CD4-positive, alpha-beta T cell treated with Interleukin-4 for 4 hours (primary cell): ENCODE measurements around the gene TBX19.

Source experiments
- DNase-seq: peaks from one replicate; pipeline ENCODE4 v3.0.0-alpha.2; 2020

The TBX19 gene

GRCh38 chr1:168285521-168285790 is 4.8 kb downstream of the TBX19 start:
- DNase-seq, result no peak

DNA sequence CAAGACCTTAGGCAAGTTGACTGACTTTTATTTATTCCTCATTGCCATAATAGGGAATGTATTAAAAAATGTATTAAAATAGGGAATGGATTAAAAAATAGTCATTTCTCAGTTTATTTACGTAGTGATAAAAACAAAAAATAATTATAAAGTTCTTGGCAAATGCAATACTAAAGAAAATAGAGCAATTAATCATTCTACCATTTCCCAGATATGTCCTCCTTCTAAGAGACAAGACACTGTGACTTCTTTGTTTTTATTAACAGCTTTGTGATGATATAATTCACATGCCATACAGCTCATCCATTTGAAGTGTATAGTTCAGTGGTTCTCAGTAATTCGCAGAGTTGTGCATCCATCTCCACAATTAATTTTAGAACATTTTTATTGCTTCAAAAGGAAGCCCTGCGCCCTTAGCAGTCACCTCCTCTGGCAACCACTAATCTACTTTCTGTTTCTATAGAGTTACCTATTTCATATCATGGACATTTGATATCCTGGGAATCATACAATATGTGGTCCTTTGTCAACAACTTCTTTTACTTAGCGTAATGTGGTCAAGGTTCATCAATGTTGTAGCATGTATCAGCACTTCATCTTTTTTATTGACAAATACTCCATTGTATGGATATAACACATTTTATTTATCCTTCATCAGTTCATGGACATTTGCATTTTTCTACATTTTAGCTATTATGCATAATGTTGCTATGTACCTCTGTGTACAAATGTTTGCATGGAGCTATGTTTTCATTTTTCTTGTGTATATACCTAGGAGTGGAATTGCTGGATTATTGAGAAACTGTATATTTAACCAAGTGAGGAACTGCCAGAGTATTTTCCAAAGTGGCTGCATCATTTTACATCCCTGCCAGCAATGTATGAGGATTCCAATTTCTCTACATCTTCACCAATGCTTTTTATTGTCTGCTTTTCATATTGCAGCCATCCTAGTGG is 5.6 kb downstream of the TBX19 start:
- no peak for DNase-seq

- peak; percentile 1 for DNase-seq
These were observed 6.6 kb downstream of the TBX19 start for GRCh38 chr1:168287237-168287664.

- no peak for DNase-seq
These were observed 7.8 kb downstream of the TBX19 start for GRCh38 chr1:168288311-168289052.

GRCh38 chr1:168291222-168291837 is 10.7 kb downstream of the TBX19 start:
- DNase-seq, result no peak

DNA sequence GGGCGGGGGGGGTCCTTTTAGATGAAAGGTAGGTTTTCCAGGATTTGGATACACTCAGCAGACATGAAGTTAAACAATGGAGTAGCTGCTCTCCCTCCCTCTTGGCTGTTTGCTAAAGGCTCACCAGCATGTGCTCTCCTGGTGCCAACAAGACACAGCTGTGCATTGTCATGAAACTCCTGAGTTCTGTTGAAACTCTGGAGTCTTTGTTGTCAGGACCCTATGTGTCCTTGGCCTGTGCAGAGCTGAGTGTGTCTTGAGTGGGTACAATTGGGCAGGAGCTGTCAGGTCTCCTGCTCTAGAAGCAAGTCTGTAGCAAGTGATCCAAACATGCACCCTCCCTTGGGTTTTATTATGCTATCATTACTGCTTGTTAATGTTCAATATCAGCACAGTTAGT is 12.7 kb downstream of the TBX19 start:
- no peak for DNase-seq

- DNase-seq, result no peak
These were observed 14.9 kb downstream of the TBX19 start for GRCh38 chr1:168295411-168296114.

GRCh38 chr1:168297019-168297730 is 16.5 kb downstream of the TBX19 start:
- DNase-seq, result no peak

DNA sequence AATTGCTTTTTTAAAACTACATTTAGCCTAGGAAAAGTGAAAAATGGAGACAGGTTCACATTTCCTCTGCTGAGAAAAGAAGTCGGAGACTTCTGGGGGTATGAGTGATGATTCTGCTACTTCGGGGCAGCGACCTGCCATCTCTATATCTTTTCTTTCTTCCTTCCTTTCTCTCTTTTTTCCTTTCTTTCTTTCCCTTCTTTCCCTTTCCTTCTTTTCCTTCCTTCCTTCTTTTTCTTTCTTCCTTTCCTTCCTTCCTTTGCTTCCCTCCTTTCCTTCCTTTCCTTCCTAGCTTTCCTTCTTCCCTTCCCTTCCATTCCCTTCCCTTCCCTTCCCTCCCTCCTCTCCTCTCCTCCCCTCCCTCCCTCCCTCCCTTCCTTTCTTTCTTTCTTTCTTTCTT is 17.8 kb downstream of the TBX19 start:
- DNase-seq, result no peak

DNA sequence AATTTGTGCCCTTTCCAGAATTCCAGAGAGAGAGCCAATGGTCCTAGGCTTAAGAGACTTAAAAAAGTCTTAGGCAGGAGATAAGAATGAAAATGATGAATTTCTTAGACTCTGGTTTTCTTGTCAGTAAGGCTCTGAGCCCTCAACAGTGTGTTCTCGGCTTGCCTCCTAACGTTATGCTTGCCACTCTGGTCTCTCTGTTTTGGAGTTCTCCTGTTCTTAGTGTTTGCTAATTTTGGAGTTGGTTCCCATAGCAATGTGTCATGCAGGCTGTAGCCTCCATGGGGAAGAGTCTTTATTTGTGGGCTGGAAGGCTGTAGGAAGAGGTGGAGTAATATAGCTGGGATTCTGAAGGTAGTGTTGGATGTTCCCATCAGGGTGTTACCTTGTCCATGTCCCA is 19.9 kb downstream of the TBX19 start:
- DNase-seq, result no peak

GRCh38 chr1:168301664-168302320 is 21.1 kb downstream of the TBX19 start:
- DNase-seq, result no peak

DNA sequence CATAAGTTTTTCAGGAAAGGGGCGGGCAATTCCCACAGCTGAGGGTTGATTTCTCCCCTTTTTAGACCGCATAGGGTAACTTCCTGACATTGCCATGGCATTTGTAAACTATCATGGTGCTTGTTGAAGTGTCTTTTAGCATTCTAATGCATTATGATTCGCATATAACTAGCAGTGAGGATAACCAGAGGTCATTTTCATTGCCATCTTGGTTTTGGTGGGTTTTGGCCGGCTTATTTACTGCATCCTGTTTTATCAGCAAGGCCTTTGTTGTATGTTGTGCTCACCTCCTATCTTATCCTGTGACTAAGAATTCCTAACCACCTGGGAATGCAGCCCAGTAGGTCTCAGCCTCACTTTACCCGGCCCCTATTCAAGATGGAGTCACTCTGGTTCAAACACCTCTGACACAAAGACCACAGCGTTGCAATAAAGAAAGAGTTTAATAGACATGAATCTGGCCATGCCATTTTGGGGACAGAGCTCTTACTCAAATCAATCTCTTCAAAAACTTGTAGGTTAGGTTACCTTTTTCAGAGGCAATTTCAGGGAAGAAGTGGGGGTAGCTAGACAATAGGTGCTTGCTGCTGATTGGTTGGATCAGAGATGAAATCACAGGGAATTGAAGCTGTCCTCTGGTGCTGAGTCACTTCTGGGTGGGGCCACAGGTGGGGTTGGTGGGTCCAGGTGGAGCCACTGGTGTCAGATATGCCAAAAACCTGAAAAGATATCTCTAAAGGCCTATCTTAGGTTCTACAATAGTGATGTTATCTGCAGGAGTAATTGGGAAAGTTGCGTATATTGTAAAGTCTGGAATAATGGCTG is 23.3 kb downstream of the TBX19 start:
- DNase-seq, result no peak

- no peak for DNase-seq
These were observed 24.2 kb downstream of the TBX19 start for GRCh38 chr1:168304865-168305264.

DNA sequence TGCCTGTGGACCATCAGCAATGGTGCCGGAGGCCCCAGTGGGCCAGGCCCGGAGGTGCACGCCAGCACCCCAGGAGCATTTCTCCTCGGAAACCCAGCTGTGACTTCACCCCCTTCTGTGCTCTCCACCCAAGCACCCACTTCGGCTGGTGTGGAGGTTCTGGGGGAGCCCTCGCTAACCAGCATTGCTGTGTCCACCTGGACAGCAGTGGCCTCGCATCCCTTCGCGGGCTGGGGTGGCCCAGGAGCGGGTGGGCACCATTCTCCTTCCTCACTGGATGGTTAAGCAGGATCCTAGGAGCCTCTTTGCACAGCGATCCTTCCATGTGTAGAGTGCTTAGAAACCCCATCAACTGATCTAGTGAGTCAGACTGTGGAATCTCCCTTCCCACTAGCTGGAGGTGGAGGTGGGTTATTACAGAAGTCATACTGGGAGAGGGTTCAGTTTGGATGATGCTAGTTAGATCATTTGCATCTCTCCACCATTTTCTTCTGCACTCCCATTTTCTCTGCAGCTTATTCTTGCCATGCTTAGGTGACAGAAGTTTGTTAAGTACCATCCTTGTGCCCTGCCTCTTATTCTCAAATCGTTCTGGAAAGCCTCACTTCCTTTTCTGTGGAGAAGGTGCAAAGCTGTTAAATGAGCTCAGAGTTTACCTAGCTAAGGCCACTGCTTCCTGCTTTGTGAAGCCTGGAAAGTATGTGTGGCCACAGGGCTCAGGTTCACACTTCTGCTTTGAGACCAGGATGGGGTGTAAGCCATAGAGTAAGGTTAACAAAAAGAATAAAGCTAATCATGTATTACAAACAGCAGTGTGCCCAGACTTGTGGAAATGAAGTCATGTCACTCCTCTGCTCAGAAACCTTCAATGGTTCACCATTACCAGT is 32.3 kb downstream of the TBX19 start:
- DNase-seq, result no peak

DNA sequence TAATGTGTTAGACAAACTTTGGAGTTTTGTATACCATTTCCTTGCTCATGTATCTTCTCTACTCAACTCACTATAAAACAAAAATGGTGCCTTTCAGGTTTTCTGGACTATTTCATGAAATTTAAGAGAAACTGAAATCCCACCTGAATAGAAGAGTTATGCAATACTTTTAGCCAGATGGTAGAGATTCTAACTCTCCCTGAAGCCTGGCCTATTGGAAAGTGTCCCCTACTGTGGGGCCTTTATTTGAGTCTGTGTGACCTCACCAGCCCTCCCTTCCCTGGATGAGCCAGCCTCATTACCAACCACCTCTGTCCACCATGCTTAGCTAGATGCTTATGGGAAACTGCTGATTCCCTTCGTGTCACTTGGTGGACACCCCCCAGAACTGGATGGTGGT is 35.5 kb downstream of the TBX19 start:
- DNase-seq, result no peak

- no peak for DNase-seq
These were observed 36.6 kb downstream of the TBX19 start for GRCh38 chr1:168317309-168317708.

- DNase-seq, result no peak
These were observed 39.0 kb downstream of the TBX19 start for GRCh38 chr1:168319691-168320090.

DNA sequence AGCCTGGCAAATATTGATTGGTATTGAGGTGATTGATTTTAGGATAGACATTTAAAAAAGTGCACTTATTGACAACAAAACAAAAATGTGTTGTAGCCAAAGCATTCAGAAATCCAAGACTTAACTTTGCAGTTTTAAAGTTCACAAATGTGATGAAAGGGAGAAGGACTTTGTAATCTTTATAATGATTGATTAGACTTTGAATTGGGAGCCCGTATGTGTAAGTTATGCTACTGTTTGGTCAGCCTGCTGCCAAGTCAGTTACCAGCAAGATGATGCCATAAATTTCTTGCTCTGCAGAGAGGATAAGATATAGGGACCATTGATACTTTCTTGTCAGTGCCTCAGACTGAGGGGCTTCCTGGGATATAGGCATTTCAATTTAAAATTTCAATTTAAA is 39.5 kb downstream of the TBX19 start:
- no peak for DNase-seq

- no peak for DNase-seq
These were observed 40.2 kb downstream of the TBX19 start for GRCh38 chr1:168320800-168321450.
